Measurements from ENCODE around the gene INTS1.

Gene INTS1, protein sequence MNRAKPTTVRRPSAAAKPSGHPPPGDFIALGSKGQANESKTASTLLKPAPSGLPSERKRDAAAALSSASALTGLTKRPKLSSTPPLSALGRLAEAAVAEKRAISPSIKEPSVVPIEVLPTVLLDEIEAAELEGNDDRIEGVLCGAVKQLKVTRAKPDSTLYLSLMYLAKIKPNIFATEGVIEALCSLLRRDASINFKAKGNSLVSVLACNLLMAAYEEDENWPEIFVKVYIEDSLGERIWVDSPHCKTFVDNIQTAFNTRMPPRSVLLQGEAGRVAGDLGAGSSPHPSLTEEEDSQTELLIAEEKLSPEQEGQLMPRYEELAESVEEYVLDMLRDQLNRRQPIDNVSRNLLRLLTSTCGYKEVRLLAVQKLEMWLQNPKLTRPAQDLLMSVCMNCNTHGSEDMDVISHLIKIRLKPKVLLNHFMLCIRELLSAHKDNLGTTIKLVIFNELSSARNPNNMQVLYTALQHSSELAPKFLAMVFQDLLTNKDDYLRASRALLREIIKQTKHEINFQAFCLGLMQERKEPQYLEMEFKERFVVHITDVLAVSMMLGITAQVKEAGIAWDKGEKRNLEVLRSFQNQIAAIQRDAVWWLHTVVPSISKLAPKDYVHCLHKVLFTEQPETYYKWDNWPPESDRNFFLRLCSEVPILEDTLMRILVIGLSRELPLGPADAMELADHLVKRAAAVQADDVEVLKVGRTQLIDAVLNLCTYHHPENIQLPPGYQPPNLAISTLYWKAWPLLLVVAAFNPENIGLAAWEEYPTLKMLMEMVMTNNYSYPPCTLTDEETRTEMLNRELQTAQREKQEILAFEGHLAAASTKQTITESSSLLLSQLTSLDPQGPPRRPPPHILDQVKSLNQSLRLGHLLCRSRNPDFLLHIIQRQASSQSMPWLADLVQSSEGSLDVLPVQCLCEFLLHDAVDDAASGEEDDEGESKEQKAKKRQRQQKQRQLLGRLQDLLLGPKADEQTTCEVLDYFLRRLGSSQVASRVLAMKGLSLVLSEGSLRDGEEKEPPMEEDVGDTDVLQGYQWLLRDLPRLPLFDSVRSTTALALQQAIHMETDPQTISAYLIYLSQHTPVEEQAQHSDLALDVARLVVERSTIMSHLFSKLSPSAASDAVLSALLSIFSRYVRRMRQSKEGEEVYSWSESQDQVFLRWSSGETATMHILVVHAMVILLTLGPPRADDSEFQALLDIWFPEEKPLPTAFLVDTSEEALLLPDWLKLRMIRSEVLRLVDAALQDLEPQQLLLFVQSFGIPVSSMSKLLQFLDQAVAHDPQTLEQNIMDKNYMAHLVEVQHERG (N-terminal part only)

DNA sequence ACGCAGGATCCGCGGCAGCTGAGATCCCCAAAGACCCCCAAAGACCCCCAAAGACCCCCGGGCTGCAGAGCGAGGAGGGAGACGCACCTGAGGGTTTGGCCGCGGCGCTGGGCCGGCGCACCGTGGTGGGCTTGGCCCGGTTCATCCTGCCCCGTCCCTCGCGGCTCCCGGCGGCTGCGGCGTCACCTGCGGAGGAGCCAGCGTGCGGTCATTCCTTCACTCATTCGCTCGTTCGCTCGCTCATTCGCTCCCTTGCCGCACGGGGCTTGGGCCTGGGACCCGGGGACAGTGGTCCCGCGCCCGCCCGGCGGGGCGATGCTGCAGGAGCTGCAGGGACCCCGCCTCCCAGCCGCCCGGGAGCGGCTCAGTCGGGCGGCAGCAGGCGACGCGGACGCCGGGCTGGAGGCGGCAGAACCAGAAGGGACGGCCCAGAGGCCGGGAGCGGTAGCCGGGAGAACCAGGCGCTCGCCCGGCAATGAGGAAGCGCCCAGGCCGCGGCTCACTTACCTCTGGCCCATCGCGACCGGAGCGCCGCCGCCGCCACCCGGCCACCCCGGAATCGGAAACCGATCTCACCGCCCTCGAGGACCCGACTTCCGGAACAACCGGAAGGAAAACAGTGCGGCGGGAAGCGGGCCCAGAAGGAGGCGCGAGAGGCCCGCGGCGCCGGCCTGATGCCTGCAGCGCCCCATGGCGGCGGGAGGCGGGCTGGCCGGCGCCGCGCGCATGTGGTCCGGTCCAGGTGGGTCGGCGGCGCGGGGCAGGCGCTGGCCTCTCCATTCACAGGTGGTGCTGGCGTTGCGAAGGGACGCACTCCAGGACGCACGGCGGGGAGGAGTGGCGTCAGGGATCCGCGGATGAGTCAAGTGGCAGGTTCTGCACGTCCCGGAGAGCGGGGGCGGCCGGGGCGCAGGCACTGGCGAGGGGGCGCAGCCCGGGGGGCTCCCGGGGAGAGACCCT, at the start of gene INTS1:
TSS of gene INTS1 (minus strand) at position 574 of the 960 bp plus-strand sequence. CDS start at position 145, 429 bp downstream.
- DNase-seq, result peak; percentile 95

DNA sequence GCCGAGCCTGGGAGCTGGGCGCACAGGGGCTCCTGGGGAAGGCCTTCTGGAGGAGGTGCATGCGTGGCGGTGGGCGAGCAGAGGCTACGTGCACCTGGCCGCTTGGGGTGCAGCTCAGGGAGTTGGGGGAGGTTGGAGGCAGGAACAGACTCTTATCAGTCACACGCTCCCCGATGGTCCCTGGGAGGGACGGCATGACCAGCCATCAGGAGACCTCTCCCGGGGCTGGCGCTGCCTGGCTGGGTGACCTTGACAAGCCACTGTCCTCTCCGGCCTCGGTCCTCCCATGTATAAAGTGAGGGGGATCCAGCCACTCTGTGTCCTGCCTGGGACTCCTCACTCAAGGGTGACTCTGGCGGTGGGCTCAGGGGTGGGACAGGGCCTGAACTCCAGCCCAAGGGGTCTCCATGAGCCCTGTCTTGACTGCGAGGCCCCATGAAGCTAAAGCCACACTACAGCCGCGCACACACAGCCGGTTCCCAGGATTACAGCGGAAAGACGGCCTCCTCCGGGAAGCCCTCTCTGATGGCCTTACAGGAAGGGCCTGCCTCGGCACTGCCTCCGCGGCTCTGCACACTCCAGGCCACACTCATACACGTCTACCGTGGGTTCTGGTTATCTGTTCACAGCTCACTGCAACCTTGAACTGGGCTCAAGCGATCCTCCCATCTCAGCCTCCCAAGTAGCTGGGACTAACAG, 49.5 kb upstream of the INTS1 start:
- DNase-seq, result no peak

DNA sequence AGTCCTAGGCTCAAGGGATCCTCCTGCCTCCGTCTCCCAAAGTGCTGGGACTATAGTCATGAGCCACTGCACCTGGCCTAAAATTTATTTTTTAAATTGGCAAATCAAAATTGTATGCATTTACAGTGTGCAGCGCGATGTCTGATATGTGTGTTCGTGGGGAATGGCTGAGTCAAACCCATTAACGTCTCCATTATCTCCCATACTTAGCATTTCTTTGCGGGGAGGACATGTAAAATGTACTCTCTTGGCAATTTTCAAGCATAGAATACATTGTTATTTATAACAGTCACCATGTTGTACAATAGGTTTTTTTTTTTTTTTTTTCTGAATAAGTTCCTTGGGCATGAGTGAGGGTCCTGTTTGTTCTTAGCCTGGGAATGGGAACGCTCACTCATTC, 48.0 kb upstream of the INTS1 start:
- DNase-seq, result no peak

DNA sequence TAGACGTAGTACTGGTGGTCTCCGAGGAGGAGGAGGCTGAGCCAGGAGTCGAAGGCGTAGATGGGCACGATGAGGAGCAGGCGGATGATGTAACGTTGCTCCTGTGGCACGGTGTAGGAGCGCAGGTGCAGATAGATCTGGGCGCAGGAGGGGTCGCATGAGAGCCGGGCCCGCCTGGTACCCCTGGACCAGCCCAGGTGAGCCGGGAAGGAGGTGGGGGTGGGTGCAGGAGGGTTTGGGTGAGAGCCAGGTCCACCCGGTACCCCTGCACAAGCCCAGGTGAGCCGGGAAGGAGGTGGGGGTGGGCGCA, 46.6 kb upstream of the INTS1 start:
- no peak for DNase-seq

DNA sequence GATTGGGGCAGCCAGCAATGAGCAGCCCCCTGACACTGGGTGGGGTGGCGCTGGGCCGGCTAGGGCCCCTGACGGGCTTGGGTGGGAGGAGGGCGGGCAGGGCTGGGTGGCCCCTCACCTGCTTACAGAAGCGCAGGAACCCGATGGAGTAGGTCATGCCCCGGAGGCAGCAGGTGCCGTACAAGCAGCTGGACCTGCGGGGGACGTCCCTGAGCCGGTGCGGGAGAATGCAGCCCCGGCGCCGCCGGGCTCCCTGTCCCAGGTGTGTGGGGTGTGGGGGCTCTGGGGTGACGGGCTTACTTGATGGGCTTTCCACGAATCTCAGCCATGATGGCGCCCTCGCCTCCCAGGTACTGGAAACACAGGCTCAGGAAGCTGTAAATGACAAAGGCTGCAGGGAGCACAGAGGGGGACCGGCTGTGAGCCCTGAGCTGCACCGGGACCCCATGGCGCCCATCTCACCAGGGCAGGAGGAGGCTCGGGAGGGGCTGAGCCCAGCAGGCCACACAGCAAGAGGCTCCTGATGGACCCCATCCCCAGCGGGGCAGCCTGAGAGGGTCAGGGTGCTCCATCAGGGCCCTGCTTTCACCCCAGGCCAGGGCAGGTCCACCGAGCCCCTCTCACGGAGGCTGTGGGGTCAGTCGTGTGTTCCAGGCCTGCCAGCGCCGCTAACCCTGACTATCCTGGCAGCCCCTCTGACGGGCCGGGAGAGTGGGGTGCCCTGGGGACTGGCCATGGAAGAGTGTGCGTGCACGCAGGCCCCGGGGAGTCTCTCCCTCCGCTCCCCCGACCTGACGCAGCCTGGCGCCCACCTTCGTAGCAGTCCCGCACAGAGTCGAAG, 46.0 kb upstream of the INTS1 start:
- no peak for DNase-seq

DNA sequence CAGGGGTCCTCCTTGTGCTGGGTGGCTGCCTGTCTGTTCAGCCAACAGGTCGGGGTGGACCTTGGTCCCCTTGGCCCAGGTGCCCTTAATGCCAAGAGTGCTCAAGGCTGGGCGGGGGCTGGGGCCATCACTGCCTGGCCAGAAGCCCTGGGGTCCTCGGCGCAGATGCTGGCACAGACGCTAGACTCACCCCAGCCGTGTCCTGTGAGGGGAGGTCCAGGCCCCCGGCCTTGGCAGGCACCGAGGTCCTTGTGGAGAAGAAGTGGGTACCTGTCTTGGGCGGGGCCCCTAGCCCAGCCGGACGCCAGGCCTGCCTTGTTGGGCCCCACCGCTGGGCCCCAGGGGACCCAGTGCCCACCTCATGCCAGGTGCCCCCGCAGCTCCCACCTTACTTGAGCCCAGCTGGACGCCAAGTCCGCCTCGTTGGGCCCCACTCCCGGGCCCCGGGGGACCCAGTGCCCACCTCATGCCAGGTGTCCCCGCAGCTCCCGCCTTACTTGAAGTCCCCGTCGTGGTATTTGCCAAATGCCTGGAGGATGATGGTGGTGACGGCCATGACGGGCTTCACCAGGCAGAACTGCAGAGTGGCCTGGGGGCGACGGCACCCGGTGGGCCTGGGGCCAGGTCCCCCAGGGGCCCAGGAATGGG, 45.3 kb upstream of the INTS1 start:
- DNase-seq, result no peak

DNA sequence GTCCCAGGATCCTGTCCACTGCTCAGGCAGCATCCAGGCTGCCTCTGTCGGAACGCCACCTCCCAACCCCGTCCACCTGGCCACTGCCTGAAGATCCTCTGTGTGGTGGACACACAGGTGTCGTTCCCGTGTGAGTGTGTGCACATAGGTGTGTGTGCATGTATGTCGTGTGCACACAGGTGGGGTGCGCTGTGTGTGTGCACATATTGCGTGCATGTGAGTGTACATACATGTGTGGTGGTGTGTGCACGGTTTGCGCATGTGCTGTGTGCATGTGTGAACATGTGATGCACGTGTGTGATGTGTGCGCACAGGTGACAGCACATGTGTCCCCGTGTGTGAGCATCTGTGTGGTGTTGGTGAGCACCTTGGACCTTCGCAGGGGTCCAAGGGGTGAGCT, 44.8 kb upstream of the INTS1 start:
- no peak for DNase-seq

DNA sequence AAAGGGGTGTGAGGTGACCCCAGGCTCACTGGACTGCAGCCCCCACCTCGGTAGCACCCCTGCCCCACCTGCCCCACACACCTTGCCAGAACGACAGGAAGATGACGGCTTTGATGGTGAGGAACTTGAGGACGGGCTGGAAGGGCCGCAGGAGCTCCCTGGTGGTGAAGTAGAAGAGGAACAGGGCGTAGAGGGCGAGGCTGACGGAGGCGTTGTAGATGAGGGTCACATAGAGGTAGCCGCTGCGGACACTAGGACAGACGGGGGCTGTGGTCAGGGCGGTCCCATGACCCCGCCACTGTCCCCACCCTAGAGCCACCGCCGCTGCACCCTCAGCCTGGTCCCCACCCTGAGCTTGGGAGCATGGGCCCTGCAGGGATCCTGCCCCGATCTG, 44.2 kb upstream of the INTS1 start:
- no peak for DNase-seq

DNA sequence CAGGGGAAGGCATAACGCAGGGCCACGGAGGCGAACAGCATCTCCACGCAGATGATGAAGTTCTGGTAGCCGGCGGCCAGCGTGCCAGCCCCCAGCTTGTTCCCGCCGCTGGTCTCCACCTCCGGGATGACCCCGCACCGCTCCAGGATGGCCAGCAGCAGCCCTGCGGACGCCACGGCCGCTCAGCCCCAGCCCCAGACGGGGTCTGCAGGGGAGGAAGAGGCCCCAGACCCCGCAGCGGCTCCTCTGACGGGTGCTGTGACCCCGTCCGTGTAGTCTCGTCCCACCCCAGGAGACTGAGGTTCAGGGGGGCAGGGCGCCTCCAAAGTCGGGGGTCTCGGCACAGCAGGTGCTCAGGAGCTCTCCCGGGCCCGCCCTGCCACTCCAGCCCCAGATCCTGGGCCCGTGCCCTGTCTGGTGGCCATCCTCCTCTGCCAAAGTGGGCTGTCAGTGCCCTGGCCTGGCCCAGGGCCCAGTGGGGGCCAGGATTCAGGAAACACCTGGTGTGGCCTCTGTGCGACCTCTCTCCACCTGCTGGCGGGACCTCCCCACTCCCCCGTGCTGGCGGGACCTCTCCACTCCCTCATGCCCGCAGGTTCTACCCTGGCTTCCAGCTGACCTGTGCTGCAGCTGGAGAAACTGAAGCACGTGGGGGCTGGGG, 43.7 kb upstream of the INTS1 start:
- no peak for DNase-seq

DNA sequence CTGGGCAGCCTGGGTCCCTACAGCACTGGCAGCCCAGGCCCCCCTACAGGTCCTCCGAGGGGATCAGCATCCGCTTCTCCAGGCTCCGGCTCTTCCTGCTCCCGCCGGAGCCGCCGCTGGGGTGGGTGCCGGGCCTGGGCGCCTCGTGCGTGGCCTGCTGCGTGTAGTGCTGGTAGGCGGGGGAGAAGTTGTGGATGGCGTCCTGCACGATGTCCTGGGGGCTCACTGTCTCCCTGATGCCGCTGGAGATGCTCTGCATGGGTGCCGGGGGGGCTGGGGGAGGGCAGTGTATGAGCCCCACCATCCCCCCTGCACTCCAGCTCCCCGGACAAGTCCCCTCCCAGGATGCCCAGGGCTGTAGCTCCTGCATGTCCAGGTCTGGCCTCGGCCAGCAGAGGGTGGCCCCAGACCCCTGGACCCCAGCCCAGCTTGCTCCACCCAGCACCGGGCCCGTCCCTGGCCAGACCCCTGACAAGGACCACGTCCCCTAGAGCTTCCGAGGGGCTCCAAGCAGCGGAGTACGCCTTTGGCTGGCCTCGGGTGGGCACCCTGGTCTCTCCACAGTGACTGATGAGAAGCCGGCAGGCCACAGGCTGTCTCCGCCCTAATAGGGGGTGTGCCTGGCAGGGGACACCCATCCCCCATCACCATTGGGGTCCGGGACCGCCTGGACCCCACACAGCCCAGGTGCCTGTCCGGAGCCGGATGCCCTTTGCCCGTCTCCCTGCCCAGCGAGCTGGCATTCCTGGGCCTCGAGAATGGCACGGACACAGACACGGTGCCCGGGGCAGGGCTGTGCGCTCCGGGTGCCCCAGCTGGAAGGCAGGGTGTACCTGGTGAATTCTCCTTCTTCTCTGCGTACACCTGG, 43.0 kb upstream of the INTS1 start:
- no peak for DNase-seq

DNA sequence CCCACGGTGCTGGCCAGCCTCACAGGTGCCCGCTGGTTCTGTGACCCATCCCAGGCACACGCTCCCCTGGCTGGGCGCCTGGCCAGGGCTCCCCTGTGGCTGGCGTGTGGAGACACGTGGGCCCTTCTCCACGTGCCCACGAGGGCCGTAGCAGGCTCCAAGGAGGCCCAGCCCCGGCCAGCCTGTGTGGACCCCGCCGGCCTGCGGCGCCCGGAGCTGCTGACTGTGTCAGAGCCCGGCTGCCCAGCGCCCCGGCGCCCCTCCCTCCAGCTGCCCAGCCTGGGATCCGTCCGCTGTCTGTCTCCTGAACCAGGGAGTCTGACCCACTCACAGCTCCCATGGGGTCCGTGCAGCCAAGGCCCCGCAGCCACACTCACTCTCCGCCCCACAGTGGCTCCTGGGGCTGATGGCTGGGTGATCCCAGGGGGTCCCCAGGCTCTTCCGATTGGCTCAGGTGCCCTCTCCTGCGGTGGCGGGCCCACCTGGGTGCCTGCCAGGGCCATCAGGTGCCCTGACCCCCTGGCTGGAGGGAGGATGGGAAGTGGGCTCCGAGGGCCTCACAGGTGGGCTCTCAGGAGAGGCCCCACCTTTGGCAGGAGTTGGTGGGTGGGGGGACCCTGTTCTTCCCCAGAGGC, 42.2 kb upstream of the INTS1 start:
- DNase-seq, result no peak

DNA sequence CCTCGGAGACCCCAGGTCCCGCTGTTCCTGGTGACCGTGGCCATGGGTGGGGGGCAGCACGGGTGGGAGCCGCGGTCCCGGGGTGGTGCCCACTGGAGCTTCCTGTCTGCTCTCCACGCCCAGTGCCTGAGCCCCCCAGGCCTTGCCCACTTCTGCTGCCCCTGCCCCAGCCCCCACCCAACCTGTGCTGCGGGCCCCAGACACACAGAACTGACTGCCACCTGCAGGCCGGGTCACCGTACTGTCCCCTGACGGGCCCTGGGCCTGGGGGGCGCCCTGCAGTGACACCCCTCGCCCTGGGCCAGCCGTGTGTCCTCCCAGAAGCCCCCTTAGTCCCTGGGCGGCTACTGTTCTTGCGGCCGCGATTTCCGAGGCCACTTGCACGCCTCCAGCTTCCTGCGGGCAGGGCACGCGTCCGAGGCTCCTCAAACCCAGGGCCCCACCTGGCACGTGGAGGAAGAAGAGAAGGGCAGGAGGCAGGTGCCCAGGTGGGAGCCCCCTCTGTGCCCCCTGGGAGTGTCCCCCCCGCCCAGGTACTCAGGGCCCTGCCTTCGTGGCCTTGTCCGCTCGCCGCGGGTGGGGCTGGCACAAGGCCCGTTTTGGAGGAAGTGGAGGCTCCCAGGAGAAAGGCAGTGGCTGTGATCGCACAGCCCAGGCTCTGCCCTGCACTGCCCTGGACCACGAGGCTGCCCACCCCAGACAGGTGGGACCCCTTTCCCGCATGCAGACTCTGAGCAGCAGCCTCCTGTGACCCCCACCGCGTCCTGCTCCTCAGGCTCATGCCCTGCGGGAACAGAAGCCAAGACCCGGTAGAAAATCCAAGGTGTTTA, 41.4 kb upstream of the INTS1 start:
- DNase-seq, result no peak

DNA sequence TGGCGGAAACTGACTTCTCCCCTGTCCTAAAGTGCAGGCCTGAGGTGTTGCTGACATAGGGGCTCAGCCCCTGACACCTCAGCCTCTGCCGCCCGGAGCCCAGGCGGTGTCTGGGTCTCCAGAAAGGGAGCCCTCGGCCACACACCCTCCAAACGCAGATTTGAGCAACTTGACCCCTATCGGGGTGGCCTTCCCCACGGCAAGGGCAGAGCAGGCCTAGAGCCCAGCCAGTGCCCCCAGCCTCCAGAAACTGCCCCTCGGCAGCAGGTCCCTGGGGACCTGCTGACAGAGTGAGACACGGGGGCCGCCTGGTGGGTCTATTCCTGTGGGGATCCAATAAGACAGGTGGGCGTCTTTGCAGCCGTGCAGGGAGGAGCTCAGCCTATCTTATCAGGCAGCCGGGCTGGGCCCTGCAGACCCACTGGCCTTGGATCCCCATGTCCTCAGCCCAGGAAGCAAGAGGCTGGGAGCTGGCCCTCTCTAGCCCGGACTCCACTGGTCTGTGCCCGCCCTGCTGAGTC, 40.8 kb upstream of the INTS1 start:
- no peak for DNase-seq

DNA sequence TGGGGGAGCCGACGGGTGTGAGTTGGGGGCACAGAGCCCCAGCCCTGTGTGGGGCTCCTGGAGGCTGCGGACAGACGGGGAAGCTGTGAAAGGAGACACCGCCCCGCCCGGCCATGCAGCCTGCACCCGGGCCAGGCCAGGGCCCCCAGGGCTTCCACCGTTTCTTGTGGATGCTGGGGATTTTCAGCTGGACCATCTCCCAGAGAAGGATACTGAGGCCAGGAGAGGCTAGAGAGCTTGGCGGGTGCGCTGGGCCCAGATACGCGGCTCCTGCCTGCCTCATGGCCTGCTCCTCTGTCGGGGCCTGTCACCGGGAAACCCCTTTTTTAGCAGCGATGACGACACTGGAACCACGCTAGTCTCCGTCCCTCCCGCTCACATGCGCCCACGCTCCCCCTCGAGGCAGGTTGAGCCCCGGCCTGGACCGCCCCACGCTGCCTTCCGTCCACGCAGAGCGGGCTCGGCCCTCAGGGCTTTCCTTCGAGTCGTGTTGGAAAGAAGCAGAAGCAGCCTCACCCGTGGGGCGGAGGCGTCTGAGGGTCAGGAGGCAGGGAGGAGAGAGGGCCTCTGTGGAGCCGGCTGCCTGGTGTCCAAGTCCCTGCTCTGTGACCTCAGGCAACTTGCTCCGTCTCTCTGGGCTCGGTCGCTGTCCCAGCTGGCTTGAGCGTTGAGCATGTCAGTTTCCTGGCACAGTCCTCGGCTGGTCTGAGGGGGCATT, 40.1 kb upstream of the INTS1 start:
- DNase-seq, result no peak

DNA sequence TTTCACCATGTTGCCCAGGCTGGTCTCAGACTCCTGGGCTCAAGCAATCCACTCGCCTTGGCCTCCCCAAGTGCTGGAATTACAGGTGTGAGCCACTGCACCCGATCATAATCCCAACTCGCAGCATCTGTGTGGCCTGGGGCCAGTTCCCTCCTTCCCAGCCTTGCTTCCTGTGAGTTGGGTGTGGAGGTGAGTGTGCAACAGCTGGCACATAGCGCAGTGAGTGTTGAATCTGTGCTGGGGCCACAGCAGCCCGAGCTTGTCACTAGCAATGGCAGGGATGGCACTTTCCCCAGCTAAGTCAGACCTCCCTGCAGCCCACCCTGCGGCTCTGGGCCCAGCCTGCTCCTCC, 39.6 kb upstream of the INTS1 start:
- no peak for DNase-seq
